ENCODE data around the gene PPP1R12B.
"Not testable (repeated sequence)": the region's sequence is repeated elsewhere in the genome, so short reads cannot be mapped to it uniquely, and the experiment has no call there.

PPP1R12B gene

DNA sequence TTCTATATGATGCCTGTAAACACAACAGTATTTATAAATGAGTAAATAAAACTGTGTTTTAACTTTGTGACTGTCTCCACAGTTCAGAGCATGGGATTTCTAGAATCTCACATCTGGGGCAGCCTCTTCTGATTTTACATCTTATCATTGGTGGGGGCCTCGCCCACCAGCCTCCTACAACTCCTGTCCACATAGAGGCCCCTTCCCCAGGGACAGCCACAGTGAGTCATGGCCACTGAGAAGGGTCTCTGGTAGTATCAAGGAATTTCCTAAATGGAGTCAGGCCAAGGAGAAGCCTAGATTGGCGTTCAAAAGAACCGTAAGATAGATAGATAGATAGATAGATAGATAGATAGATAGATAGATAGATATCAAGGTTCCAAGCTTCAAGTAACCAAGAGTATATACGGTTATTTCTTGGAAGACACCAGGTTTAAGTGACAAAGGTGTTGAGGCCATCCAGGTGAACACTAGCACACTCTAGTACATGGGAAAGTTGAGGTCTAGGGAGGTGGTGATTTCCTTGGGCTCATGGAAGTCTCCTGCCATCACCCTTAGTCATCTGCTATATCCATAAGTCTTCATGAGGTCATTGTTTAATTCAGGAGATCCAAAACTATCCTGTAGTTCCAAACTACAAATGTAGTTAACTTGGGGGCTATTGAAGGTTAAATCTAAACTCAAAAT is 240.1 kb downstream of the PPP1R12B start:
- DNase-seq: no peak

DNA sequence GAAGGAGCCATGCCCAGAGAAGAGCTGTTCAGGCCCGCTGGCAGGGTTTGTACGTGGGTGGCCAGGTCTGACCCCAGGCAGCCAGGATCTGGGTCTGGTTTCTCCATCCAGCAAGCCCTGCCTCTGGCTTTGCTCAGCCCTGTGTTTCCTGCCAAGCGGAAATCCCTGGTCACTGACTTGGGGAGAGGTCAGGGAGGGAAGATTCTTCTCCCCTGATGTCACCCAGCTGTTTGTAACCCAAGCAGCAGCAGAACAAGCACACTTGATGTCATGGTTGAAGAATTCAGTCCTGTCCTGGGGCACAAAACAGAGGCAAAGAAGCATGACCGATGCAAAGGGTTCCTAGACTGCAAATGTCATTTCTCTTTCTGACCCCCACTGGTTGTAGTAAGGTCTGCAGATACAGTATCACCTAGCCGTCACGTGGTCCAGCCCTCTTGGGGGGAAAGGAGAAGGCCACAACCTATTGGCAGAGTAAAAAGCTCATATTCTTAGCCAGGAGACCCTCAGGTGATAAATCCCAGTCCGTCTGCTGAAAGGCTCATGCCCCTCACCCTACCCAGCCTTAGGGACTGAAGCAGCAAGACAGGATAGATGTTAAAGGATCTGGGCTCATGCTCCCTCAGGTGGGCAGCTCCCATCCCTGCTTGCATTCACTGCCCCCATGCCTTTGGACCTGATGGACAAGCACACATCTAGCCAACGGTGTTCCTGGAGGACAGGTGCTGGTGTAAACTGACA is 240.9 kb downstream of the PPP1R12B start:
- no peak for DNase-seq

DNA sequence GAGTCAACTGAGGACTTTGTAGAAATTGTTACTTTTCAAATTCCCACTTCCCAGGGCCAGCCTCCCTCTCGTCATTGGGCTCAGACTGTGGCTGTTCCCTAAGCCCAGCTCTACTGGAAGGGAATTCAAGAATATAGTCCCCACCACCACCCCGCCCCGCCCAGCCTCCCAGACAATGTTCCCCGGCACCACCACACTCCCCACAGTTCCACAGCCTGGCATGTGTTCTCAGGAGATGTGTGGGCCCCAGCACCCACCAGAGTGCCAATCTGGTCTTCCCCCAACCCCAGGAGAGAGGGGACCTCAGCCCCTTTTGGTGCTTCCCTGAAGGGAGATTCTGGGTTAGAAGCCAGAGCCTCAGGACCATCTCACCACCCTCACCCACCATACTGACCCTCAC is 241.6 kb downstream of the PPP1R12B start:
- DNase-seq: no peak

DNA sequence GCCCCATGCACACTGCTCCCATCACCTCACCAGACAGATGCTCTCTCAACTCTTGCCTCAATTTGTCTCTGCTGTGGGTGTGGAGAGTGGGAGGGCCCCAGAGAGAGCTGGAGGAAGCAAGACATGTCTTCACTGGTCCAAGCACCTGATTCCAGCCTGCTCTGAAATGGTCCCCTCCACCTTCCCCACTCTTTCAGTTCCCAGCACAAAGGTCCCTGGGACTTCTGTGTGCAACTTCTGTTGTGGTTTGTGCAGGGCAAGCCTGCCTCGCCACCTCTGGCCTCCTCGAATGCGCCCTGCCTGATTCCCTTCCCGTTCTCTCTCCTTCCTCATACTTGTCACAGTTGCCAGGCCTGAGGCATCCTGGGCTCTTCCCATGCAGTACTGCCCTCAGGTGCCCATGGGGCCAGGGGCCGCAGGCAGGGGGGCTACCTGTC is 242.5 kb downstream of the PPP1R12B start:
- no peak for DNase-seq

DNA sequence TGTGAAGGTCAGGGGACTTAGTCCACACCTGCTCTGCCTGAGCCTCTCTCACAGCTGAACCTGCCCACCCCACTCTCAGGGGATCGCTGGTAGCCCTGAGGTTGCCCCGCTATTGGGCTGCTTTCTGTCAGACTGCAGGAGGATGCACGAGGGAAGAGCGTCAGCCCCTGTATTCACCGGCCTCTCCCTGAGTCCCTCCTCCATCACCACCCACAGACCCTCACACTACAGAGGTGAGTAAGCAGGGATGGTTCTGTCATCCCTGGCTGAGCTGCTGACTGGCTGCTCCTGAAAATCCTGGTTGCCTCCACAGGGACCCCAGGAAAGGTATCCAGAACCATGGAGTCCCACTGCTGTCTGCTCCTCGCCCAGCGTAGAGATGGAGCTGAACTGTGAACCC is 243.0 kb downstream of the PPP1R12B start:
- no peak for DNase-seq

DNA sequence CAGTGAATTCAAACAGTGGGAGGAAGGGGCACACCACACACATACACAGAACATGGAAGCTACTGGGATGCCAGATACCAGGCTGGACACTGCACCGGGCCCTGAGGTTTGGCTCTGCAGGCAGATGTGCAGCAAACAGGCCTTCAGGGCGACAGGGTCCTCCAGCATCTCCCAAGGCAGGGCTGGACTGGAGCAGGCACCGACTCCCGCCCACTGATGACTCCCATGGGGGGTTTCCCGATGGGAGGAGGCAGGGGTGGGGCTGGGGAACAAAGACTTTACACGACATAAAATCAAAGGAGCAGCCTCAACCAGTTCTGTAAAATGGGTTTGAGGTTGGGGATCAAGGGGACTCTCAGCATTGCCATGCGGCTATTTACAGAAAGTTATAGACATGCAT is 243.6 kb downstream of the PPP1R12B start:
- DNase-seq: no peak

DNA sequence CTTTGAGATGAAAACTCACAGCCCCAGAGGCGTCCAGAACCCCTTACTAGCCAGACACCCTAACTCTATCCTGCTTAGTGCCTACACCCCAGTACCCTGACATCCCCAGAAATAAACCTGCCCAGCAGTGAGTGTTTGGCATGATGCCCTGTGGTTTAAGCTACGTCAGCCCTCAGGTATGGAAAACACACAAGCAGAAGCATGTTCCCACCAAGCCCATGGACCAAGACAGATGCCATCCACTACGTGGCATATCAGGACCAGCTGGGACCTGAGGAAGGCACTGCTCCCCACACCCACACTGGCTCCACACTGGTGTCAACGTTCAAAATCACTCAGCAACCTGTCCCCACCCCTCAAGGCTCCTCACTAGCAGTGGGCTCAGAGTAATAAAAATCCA is 245.3 kb downstream of the PPP1R12B start:
- no peak for DNase-seq

DNA sequence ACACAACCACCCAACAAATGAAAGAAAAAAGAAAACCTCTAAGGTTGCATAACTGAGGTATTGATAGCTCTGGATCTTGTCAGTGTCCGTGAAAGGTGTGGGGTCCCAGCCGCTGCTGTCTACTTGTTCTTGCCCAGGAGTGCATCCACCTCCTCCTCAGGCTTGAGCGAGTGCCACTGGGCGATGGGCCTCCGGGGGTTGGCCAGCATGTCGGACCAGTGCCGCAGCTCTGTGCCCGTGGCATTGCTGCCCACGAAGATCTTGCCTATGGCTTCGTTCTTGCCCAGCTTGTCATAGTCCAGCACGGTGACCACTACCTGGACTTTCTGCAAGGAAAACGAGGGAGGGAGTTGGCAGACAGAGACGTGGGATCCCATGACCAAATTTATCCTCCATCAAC is 248.1 kb downstream of the PPP1R12B start:
- DNase-seq: no peak

DNA sequence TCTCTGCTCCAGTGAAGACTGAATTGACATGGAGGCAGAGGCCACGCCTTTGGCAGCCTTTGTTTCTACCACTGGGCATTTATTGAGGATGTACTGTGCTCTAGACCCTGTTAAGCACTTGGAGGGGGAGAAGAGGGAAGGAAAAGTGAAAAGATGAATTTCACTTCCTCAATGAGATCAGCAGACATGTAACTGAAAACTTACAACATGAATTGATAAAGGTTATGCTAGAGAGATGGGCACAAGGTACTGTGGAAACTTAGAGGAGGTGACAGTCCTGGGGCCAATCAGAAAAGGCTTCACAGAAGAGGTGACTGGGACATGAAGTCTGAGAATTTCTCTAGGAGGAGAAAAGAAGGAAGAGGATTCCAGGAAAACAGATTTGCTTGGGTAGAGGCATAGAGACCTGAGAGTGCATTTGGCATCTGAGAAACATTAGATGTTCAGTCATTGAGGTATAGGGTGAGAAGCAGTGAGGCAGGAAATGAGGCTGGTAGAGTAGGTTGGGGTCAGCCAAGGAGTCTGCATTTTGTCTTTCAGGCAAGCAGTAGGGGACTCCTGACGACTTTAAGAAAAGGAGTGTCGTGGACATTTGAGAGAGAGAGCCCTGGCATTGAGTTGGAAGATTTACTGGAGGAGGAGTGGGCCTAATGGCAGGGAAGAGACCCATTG is 248.7 kb downstream of the PPP1R12B start:
- DNase-seq: no peak

DNA sequence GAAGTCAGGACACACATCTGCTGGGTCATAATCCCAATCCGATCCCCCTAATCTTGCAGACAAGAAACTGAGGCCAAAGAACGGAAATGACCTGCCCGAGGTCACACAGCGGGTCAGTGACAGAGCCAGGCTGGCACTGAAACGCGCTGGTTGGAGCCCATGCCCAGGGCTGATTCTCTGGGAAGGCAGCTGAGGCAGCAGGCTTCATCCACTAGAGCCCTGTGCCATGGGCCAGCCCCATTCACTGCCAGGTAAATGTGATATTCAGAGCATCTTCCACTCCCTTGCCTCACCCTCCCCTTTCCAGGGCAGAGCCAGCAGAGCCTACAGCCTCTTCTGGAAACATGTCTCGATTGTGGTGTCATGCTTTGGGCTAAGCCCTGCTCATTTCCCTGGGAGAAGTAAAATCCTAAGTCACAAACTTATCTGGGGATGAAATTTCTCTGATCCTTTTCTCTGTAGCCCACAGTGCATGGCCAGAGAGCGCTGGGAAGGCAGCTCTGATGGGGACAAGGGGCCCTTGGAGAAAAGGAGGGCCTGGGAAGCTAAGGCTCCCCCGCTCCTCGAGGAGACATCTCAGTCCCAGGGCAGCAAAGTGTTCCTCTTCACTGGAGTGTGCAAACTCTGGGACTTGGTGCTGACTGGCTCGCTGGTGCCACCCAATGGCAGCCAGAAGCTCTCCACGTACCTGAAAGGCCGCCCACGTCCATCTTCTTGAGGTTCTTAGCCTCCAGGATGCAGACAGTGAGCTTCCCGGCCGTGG is 251.4 kb downstream of the PPP1R12B start:
- peak; percentile 54 for DNase-seq

DNA sequence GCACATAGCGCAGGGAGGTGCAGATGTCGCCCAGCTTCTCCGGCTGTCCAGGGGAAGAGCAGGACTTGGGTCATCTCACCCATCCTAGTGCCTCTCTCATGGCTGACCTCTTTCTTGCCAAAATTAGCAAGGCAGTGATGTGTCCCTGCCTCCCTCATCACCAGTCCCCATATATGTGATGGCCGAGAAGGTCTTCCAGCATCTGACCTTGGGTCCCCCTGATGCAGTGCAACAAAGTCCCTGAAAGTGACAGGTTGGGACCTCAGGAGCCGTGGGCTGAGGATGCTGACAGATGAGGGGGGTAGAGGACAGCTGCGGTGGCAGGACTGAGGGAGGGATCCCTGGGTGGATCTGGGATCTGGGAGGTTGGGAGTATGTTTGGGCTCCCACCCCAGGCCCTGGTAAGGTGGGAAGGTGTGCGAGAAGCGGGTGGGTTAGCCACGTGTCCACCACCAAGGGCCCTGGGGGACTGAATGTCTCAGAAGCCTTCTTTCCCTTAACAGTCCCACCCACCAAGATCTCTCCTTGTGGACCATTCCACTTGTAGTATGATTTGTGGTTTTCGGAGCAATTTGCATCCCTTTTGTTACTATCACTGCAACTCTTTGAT is 252.0 kb downstream of the PPP1R12B start:
- DNase-seq: no peak

DNA sequence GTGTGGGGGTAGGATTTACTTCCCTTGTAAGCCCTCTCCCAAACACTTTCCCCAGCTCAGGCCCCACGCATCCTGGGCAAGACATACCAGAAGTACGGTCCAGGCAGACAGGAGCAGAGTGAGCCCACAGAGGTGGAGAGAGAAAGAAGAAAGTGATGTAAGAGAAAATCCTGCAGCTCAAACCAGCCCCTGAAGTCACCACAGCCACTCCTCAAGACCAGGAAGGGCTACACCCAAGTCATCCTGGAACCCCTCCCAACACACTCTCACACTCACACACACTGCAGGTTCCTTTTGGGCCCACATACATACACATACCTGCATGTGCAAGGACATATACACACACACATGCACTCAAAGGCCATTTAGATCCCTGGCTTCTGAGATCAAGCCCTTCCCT is 254.9 kb downstream of the PPP1R12B start:
- DNase-seq: no peak

DNA sequence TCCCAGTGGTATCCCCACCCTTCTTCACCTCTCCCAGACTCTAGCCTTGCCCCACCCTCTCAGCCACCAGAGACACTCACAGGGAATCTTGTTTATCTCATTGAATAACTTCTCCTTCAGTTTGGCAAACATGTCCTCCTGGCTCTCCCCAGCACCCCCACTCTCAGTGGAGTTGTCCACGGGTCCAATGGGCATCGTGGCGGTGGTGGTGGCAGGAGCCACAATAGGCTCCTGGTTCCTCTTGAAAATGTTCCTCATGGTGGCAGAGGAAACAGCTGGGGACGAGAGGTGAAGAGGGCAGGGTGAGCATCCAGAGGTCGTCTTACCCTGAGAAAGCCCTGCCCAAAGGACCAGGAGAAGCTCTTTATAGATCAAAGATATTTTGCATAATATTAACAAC is 257.0 kb downstream of the PPP1R12B start:
- no peak for DNase-seq

DNA sequence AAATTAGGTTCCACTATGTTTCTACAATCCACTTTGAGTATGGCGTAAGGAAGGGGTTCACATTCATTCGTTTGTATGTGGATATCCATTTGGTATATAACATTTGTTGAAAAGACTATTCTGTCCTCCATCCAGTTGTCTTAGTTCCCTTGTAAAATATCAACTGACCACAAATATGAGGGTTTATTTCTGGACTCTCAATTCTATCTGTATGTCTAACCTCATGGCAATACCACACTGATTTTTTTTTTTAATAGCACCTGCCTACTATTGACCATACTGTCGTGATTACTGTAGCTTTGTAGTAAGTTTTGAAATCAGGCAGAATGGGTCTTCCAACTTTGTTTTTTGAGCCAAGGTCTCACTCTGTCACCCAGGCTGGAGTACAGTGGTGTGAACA is 263.5 kb downstream of the PPP1R12B start:
- DNase-seq: not testable (repeated sequence)

DNA sequence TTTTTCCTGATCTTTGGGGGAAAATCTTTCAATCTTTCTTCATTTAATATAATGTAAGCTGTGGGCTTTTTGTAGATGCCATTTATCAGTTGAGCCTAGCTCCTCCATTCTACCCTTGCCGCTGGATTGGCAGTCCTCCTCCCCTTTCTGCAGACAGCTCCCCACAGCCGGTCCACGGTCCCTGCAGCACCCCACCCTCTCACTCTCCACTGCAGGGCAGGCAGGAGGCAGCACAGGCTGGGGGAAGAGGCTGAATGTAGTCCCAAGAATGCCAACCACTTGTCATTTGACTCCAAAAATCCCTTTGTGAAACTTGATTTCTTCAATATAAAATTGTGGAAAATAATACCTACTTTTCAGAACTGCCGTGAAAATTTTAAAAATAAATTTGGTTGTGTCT is 265.1 kb downstream of the PPP1R12B start:
- DNase-seq: no peak

DNA sequence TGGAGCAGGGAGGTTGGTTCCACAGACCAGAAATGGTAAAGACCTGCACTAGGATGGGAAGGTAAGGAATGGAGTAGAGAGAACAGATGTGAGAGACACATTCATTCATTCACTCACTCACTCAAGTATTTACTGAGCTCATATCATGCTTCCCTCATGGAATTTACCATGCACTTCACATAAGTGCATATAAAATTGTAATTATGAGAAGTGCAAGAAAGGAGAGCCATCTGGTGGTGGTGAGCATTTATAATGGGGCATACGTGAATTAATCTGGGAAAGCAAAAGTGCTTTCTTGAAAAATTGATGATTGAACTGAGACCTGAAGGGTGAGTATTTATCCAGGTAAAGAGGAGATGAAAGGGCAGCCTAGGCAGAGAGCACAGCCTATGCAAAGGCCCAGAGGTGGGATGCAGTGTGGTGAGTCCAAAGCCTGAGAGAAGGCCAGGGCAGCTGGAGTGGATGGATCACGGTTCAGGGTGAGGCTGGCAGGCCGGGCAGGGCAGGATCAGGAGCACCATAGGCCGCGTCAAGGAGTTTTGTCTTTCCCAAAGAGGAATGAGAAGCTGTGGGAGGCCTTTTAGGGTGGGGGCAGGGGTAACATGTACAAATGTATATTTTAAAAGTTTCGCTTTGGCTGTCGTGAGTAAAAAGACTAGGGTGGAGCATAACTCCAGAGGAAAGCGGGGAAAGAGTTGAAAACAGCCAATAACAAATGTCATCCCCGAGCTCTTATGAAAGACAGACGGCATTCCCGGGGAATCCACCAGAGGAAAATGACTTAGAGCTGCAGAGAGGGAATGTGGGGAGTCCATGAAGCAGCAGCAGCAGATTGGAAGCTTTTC is 266.1 kb downstream of the PPP1R12B start:
- not testable (repeated sequence) for DNase-seq

DNA sequence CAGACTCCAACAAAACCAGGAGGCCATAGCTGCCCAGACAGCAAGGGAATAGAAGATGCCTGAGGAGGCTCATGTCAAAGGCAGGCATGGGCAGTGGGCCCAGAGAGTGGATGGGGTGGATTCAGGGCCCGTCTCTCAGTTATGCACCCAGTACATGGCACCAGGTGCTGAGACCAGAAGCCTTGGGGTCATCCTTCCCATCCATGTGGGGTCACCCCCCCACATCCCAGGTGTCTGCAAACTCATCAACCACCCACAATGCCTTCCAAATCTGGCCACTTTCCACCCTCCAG is 266.7 kb downstream of the PPP1R12B start:
- not testable (repeated sequence) for DNase-seq

DNA sequence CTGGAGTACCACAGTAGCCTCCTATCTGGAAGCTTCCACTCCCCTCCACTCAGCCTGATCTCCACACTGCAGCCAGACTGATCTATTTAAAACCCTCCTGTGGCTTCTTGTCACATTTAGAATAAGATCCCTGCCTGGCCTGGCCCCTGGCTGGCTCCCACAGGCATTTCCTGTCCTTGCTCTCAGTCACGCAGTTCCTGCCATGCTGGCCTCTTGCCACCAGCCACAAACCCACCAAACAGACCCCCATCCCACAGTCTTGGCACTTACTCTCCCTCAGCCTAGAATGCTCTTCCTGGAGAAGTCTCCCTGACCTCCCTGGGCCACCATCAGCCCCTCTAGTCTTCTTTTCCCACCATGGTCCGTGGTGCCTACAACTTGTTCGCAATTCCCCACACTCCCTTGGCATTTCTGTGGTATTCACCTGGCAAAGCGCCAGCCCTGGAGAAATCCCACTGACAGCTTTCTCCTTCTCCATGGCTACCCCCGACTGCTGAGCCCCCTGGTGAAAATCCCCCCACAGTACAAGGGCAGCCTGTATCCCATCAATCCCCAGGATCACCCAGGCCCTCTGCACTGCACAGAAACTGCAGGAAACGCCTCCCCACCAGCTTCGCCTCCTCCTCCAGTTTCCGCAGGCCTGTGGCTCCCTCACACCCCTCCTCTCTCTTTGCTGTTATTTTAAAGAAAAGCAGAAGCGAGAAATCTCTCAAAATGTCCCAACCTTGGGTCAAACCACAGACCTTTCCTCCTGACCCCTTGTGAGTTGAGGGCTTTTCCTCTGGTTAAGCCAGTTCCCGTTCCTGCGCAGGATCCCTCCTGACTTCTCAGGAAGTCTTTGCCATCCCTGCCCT is 267.2 kb downstream of the PPP1R12B start:
- peak; percentile 7 for DNase-seq

DNA sequence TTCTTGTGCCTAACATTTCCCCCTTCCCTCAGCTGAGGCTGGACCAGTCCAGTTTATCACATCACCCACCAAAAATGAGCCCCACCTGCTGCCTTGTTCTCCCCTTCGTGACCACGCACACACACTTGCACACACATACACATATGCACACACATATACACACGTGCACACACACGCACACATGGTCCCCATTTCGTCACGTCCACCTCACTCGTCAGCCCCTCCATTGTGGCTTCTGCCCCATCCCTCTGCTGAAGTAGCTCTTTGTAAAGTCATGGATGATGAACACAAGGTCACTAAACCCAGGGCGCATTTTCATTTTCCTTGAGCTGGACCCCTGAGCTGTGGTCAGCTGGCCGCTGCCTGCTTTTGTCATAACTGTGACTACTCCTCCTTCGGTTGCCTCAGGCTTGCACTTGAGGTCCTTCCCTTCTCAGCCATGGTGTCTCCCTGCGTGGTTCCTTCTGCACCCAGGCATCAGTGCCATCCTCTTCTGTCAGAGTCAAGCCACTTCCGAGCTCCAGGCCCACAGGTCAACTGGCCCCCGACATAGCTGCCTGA is 267.9 kb downstream of the PPP1R12B start:
- no peak for DNase-seq

DNA sequence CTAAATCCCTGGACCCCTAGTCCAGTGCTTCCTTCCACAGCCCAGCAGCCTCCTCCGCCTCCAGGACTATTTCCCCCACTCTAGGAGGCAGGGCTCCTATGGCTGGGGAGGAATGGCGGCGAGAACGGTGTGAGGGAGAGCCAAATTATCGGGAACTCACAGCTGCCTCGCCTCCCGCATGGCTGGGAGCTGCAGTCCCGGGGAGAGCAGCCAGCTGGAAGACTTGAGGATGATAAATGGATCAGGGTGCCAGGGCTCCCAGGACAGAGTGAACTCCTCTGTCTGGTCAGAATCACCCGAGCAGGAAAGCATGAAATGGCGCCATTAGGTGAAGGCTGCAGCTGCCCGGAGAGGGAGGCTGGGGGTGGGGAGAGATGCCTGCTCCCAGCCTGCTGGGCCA is 270.5 kb downstream of the PPP1R12B start:
- DNase-seq: not testable (repeated sequence)

DNA sequence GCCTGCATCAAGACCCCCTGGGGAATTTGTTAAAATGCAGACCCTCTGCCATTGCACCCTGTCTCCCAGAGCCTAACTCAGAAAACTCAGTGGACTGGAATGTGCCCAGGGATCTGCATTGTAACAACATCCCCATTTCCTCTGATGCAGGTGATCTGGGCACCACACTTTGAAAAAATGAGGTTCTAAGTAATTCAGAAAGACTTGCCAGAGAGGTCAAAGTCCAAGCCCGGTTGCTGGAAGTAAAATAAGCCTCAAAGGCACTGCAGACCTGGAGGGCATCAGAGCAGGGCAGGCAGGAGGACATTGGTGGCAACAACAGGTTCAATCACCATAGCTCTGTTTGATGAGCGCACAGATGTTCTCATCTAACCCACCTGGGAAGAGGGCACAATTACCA is 271.0 kb downstream of the PPP1R12B start:
- DNase-seq: no peak
